Progenitor cell of endocrine pancreas (in vitro differentiated cells): ENCODE results near the gene PPP1R16B. TPM values are rescaled to one million over a fixed set of nuclear protein-coding genes. Genes with fewer than 3 reads are reported as not detected.

Source experiments
- DNase-seq: peaks from one replicate; pipeline ENCODE4 v3.0.0; 2021; ENCODE audit warnings: low spot score; ENCODE audit not compliant: unreplicated experiment
- H3K27ac Mint-ChIP-seq: 2 replicates; pipeline ENCODE4 v1.8.0; 2021; ENCODE audit warnings: mild to moderate bottlenecking, moderate library complexity, mixed read lengths
- H3K27me3 Mint-ChIP-seq: 2 replicates; pipeline ENCODE4 v1.8.0; 2021; ENCODE audit warnings: mixed read lengths
- H3K36me3 Mint-ChIP-seq: 2 replicates; pipeline ENCODE4 v1.8.0; 2022; ENCODE audit warnings: mixed read lengths; ENCODE audit not compliant: insufficient read depth
- H3K4me1 Mint-ChIP-seq: 2 replicates; pipeline ENCODE4 v1.8.0; 2021; ENCODE audit warnings: low read depth, mixed read lengths
- H3K4me3 Mint-ChIP-seq: 2 replicates; pipeline ENCODE4 v1.8.0; 2021; ENCODE audit warnings: low read depth, mild to moderate bottlenecking, moderate library complexity, mixed read lengths
- H3K9me3 Mint-ChIP-seq: 2 replicates; pipeline ENCODE4 v1.8.0; 2021; ENCODE audit warnings: low read depth, mixed read lengths
- CTCF ChIP-seq: fragments of 200-600 bp; sonication (generic); IDR thresholded peaks from one replicate; pipeline ENCODE4 v1.5.0; 2021; ENCODE audit warnings: antibody characterized with exemption, mild to moderate bottlenecking; ENCODE audit not compliant: unreplicated experiment
- total RNA-seq: library from RNA; stranded (reverse); gene quantifications from 2 replicates; pipeline ENCODE4 v1.2.1, GENCODE V29; 2021

The PPP1R16B gene
- total RNA-seq, 1 donor from 2014 or later, result not detected

GRCh38 chr20:38969708-38970107 lies 164.2 kb downstream of the PPP1R16B start:
- peaks cover 4% of the 10 kb centered on the region for H3K36me3 Mint-ChIP-seq
- no peak for TF ChIP-seq CTCF
- no peak overlapping the region for H3K4me3 Mint-ChIP-seq
- no peaks in the 10 kb centered on the region for H3K4me1 Mint-ChIP-seq
- no peak for DNase-seq
- H3K9me3 Mint-ChIP-seq, result no peaks in the 10 kb centered on the region
- no peak overlapping the region for H3K27ac Mint-ChIP-seq
- no peaks in the 10 kb centered on the region for H3K27me3 Mint-ChIP-seq

- Mint-ChIP-seq H3K36me3 (peaks cover 4% of the 10 kb centered on the region), H3K27ac (peak overlapping the region; percentile 59), H3K9me3 (no peaks in the 10 kb centered on the region), H3K27me3 (no peaks in the 10 kb centered on the region), H3K4me3 (no peak overlapping the region), H3K4me1 (no peaks in the 10 kb centered on the region)
- no peak for TF ChIP-seq CTCF
- no peak for DNase-seq
Measured at GRCh38 chr20:38970302-38970701, 164.8 kb downstream of the PPP1R16B start.

Other genes starting within 250 kb of the PPP1R16B start
- gene ADIG, start 224.5 kb upstream of the PPP1R16B start, total RNA-seq, result not detected in 2 replicates
- 0.13 TPM in 1 of 2 replicates, not detected in the other for gene ARHGAP40, start 203.9 kb upstream of the PPP1R16B start, total RNA-seq
- gene SLC32A1, start 81.2 kb upstream of the PPP1R16B start, total RNA-seq, result not detected in 2 replicates
- 9.8 and 10.3 TPM in 2 replicates for gene ACTR5, start 57.2 kb upstream of the PPP1R16B start, total RNA-seq
- gene FAM83D, start 120.7 kb downstream of the PPP1R16B start, total RNA-seq, result 12.6 and 13.8 TPM in 2 replicates
- gene DHX35, start 156.6 kb downstream of the PPP1R16B start, total RNA-seq, result 14.4 and 14.5 TPM in 2 replicates